Endothelial cell of umbilical vein (primary cell): ENCODE measurements around the gene PHF2. TPM values are rescaled to one million over a fixed set of nuclear protein-coding genes. Genes with fewer than 3 reads are reported as not detected.

Experiments
- BruUV-seq: library from RNA; stranded (reverse); fragments of 400-500 nt; replicated peaks from 2 replicates; lab custom pipeline; 2021; lab: Mats Ljungman, UMichigan
- CTCF ChIA-PET: fragments of 300-600, 350-600 bp; sonication (Branson Sonifier 250); formaldehyde crosslinking; loops from one replicate; lab custom pipeline; 2021; ENCODE audit warnings: antibody characterized with exemption, inconsistent platforms; lab: Charles Lee
- POLR2A ChIA-PET: fragments of 300-600, 350-600 bp; sonication (Branson Sonifier 250); formaldehyde crosslinking; loops from one replicate; lab custom pipeline; 2021; ENCODE audit warnings: antibody characterized with exemption, inconsistent platforms; lab: Charles Lee
- DNase-seq: peaks from one replicate; pipeline ENCODE4 v3.0.0-alpha.2; 2011; ENCODE audit warnings: low read depth, low spot score
- FAIRE-seq: peaks from 2 replicates; lab custom pipeline; 2011; peaks lifted over from hg19 to GRCh38; lab: Jason Lieb, UNC
- H2AFZ ChIP-seq: 2 replicates; pipeline ENCODE4 v1.6.0; 2012; ENCODE audit warnings: low read depth, low read length, control low read depth, inconsistent platforms
- H3K27ac ChIP-seq: 2 replicates; pipeline ENCODE4 v1.5.1; 2011; ENCODE audit warnings: low read depth, mild to moderate bottlenecking, control low read depth, low read length, moderate library complexity; ENCODE audit not compliant: insufficient read depth
- H3K27me3 ChIP-seq, 2 experiments: 2 replicates each; pipeline versions ENCODE4 v1.6.0 to v1.6.1; 2011; ENCODE audit warnings: low read length in 2 of 2, mixed read lengths in 1 of 2; ENCODE audit not compliant: control insufficient read depth in 2 of 2, insufficient read depth in 2 of 2
- H3K36me3 ChIP-seq, 2 experiments: 2 replicates in 1 of 2; 3 replicates in 1 of 2; pipeline ENCODE4 v1.5.1; 2011; ENCODE audit warnings: low read length in 2 of 2, mild to moderate bottlenecking in 1 of 2, moderate library complexity in 1 of 2; ENCODE audit not compliant: control insufficient read depth in 2 of 2, insufficient read depth in 2 of 2; ENCODE audit errors: extremely low read depth in 1 of 2
- H3K4me1 ChIP-seq: 3 replicates; pipeline ENCODE4 v1.5.1; 2011; ENCODE audit warnings: mild to moderate bottlenecking, low read length; ENCODE audit not compliant: control insufficient read depth, insufficient read depth; ENCODE audit errors: extremely low read depth
- H3K4me2 ChIP-seq: 2 replicates; pipeline ENCODE4 v1.6.1; 2011; ENCODE audit warnings: low read length, control low read depth, mixed read lengths; ENCODE audit not compliant: insufficient read depth
- H3K4me3 ChIP-seq, 3 experiments: fragments of 200-600 bp in 1 of 3; sonication (generic), shearing (Covaris generic) in 1 of 3; replicated peaks in 1 of 3; 2 replicates each; pipeline ENCODE4 v1.5.1; 2011 to 2016; ENCODE audit warnings: control low read depth in 3 of 3, low read length in 3 of 3, mild to moderate bottlenecking in 2 of 3, inconsistent platforms in 1 of 3, low read depth in 1 of 3, moderate library complexity in 1 of 3; ENCODE audit not compliant: insufficient read depth in 1 of 3
- H3K79me2 ChIP-seq: 2 replicates; pipeline ENCODE4 v1.6.0; 2012; ENCODE audit warnings: low read length, inconsistent platforms; ENCODE audit not compliant: control insufficient read depth, insufficient read depth
- H3K9ac ChIP-seq: replicated peaks from 2 replicates; pipeline ENCODE3; 2011; ENCODE audit warnings: low read length, control low read depth; ENCODE audit not compliant: insufficient read depth; ENCODE audit errors: extremely low read depth
- H3K9me1 ChIP-seq: replicated peaks from 3 replicates; pipeline ENCODE4 v1.6.0; 2011; ENCODE audit warnings: mild to moderate bottlenecking, low read length; ENCODE audit not compliant: control insufficient read depth, insufficient read depth; ENCODE audit errors: extremely low read depth
- H3K9me3 ChIP-seq: replicated peaks from 2 replicates; pipeline ENCODE4 v1.5.1; 2012; ENCODE audit warnings: low read length, inconsistent platforms; ENCODE audit not compliant: control insufficient read depth, insufficient read depth
- H4K20me1 ChIP-seq: replicated peaks from 2 replicates; pipeline ENCODE3; 2011; ENCODE audit warnings: mild to moderate bottlenecking, low read length; ENCODE audit not compliant: control insufficient read depth, insufficient read depth; ENCODE audit errors: extremely low read depth
- CTCF ChIP-seq, 2 donors: IDR thresholded peaks; 1 replicate in 1 of 2; 2 replicates in 1 of 2; pipeline ENCODE4 v1.5.1; 2011; ENCODE audit warnings: low read length in 2 of 2, mild to moderate bottlenecking in 2 of 2, moderate library complexity in 2 of 2, control low read depth in 1 of 2, inconsistent platforms in 1 of 2, low read depth in 1 of 2; ENCODE audit not compliant: insufficient read depth in 1 of 2; ENCODE audit errors: extremely low read depth in 1 of 2
- EZH2 ChIP-seq: IDR thresholded peaks from 2 replicates; pipeline ENCODE4 v1.6.1; 2012; ENCODE audit warnings: borderline replicate concordance, low read depth, mild to moderate bottlenecking, moderate library complexity, low read length, inconsistent platforms; ENCODE audit not compliant: severe bottlenecking
- FOS ChIP-seq: IDR thresholded peaks from 2 replicates; pipeline ENCODE4 v1.6.1; 2011; ENCODE audit warnings: mild to moderate bottlenecking, low read length, moderate library complexity, borderline replicate concordance; ENCODE audit not compliant: insufficient read depth
- GATA2 ChIP-seq: IDR thresholded peaks from 2 replicates; pipeline ENCODE4 v1.7.0; 2011; ENCODE audit warnings: low read depth, mild to moderate bottlenecking, moderate library complexity, mixed read lengths, low read length; ENCODE audit not compliant: insufficient read length, insufficient read depth
- JUN ChIP-seq: IDR thresholded peaks from 2 replicates; pipeline ENCODE4 v1.6.1; 2011; ENCODE audit warnings: borderline replicate concordance, low read depth; ENCODE audit not compliant: insufficient read length, insufficient read depth
- MAX ChIP-seq: IDR thresholded peaks from 2 replicates; pipeline ENCODE4 v1.6.1; 2011; ENCODE audit not compliant: insufficient read depth, insufficient read length
- MYC ChIP-seq: IDR thresholded peaks from one replicate; pipeline ENCODE4 v1.6.1; 2011; ENCODE audit warnings: mild to moderate bottlenecking, low read depth, low read length
- POLR2A ChIP-seq: IDR thresholded peaks from 2 replicates; pipeline ENCODE4 v1.6.1; 2012; ENCODE audit warnings: low read depth, mild to moderate bottlenecking, control low read depth, low read length
- POLR2AphosphoS5 ChIP-seq: IDR thresholded peaks from 2 replicates; pipeline ENCODE4 v1.6.1; 2012; ENCODE audit warnings: low read depth, mild to moderate bottlenecking, control low read depth, low read length, moderate library complexity; ENCODE audit not compliant: insufficient read depth
- dilution Hi-C: fragments of 300-500 bp; cut with MboI; formaldehyde crosslinking; loops from one replicate; pipeline ENCODE4 v1.15.0; 2019; ENCODE audit warnings: low sequenced_read_pairs; ENCODE audit not compliant: extremely low pct_ligation_motif_present
- intact Hi-C: fragments of 100-400 bp; cut with micrococcal nuclease; formaldehyde crosslinking; loops from one replicate; pipeline ENCODE4 v1.10.0; 2022
- polyA plus RNA-seq, 4 experiments: library from polyadenylated mRNA; depleted of rRNA in 3 of 4; stranded (reverse) in 3 of 4; unstranded in 1 of 4; fragments of >200 nt; gene quantifications; 2 replicates each; pipeline versions ENCODE4 v1.2.1 to v1.2.3, GENCODE V29; 2011 to 2012; ENCODE audit warnings: missing spikeins in 1 of 4
- total RNA-seq: library from RNA; stranded (reverse); gene quantifications from 2 replicates; pipeline ENCODE4 v1.2.3, GENCODE V29; 2021

Gene PHF2
- total and polyA plus RNA-seq, 2 donors (not counting 3 experiments of a cell fraction or from before 2014, with no cell fraction given): 9.8 to 22.5 TPM

GRCh38 chr9:93596399-93596798, 20.0 kb downstream of the PHF2 start:
- ChIA-PET CTCF (no interaction called here), POLR2A (no interaction called here)
- Histone ChIP-seq H3K27me3 (no peaks in the 10 kb centered on the region), H3K4me2 (no peak overlapping the region), H3K4me1 (no peaks in the 10 kb centered on the region), H3K9me3 (no peaks in the 10 kb centered on the region), H3K4me3 (no peak overlapping the region), H3K27ac (no peak overlapping the region), H3K36me3 (no peaks in the 10 kb centered on the region), H3K79me2 (peaks cover 8% of the 10 kb centered on the region), H4K20me1 (no peaks in the 10 kb centered on the region), H3K9me1 (no peaks in the 10 kb centered on the region), H2AFZ (no peak overlapping the region), H3K9ac (no peak overlapping the region)
- no TSS peak for BruUV-seq
- intact Hi-C loops (no loop called here), dilution Hi-C loops (no loop called here)
- TF ChIP-seq GATA2 (no peak), POLR2A (no peak), POLR2AphosphoS5 (no peak), EZH2 (no peak), CTCF (IDR thresholded peaks at IDR 0.05; ENCODE audit: extremely low read depth in 1 of 2, insufficient read depth in 1 of 2, low read depth in 1 of 2, low read length in 2 of 2) (no peak), FOS (no peak), JUN (no peak), MYC (no peak), MAX (no peak)
- no peak for FAIRE-seq
- no peak for DNase-seq
